Stimulated activated CD8-positive, alpha-beta memory T cell treated with anti-CD3 and anti-CD28 coated beads, Interleukin-7, amount 100 ng/mL, for 48 hours (primary cell): ENCODE results near the gene HOXB8.

Source experiments
- DNase-seq, 2 donors: peaks; one replicate each; pipeline ENCODE4 v3.0.0-alpha.2; 2020; ENCODE audit warnings: low read depth in 1 of 2; ENCODE audit errors: extremely low read depth in 1 of 2

HOXB8 gene

GRCh38 chr17:48615047-48615962, at the start of gene HOXB8:
Gene HOXB8, minus strand, starts transcription at chr17:48615292. Its CDS starts 588 bp downstream, at chr17:48614704.
- DNase-seq = no peak

DNA sequence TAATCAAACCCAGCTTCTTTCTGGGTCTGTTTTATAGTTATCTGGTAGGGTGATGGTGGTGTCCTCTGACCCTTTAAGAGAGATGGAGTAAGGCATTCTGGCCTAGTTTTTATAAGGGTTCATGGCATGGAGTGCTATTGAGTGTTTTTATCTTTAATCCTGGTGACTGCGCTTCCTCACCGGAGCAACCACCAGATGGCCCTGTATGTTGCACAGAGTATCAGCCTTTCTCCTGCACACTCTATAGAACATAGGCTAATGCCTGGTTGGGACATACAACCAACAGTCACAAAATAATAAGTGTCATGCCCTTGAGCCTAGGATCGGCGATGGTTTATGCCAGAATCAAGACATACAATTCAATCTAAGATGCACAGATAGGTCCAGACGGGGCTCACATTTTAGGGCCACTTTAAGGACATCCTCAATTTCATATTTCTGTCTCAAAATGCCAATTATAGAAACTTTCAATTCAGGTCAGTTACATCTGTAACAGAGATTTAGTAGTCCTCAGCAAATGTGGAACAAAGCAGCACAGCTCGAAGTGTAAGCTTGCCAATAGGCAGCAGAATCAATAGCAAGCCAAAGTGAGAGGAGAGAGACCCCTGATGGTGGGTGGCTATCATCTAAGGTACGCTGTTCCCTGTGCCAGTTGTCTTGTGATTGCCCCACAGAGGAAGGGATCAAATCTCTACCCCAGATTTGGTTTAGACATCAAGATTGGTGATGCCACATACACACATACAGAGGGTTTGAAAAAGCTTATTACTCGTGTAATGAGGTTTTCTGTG, 48.2 kb upstream of the HOXB8 start:
- no peak for DNase-seq

DNA sequence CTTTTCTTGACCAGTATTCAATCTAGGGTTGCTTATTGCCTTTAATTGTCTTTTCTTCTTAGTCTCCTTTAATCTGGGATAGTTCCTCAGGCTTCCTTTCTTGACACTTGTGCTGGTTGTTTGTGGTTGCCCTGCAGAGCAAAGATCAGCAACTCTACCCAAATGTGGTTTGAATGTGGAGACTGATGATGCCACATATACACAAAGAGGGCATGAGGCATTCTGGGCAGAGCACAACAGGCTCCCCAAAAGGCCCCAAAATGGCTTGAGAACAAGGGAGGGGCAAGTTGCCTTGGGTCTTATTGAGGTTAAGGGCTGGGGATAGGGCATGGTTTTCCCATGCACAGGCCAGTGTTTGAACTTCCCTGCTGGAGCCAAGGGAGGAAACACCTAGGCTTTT, 40.8 kb upstream of the HOXB8 start:
- DNase-seq = no peak

GRCh38 chr17:48649741-48650140, 34.6 kb upstream of the HOXB8 start:
- no peak for DNase-seq

DNA sequence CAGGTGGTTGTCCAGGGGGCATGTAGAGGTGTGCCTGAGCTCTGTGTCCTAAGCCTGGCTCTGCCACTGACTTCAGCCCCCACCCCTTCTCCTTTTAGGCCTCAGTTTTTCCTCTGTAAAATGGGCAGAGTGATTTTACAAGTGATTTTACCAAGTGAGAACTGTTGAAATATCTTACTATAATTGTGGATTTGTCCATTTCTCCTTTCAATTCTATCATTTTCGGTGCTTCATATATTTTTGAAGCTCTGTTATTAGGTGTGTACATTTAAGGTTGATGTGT, 32.8 kb upstream of the HOXB8 start:
- DNase-seq = no peak

GRCh38 chr17:48647103-48647962, 32.2 kb upstream of the HOXB8 start:
- no peak for DNase-seq

GRCh38 chr17:48646183-48647102, 31.4 kb upstream of the HOXB8 start:
- DNase-seq = no peak

DNA sequence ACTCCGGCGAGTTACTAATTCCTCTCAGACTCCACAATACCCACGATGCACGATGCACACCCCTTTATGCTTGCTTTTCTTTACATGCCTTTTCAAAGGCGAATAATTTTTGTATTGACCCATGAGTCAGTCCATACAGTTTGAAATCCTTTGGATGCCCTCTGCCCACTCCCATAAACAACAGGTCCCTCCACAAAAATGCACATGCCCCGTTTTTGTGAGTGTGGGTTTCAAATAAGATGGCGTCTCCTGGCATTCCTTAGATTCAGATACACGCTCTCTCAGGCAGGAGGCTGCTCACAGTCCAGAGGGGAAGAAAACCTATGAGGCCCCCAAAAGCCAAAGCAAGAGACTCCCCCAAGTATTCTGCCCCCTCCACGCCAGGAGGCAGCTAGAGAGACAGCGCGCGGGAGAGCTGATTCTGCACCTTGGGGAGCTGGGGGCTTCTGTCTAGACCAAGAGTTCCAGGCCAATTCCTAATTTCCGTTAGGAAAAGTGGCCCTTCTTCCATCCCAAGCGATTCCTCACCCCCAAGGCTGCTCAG, 30.6 kb upstream of the HOXB8 start:
- no peak for DNase-seq

DNA sequence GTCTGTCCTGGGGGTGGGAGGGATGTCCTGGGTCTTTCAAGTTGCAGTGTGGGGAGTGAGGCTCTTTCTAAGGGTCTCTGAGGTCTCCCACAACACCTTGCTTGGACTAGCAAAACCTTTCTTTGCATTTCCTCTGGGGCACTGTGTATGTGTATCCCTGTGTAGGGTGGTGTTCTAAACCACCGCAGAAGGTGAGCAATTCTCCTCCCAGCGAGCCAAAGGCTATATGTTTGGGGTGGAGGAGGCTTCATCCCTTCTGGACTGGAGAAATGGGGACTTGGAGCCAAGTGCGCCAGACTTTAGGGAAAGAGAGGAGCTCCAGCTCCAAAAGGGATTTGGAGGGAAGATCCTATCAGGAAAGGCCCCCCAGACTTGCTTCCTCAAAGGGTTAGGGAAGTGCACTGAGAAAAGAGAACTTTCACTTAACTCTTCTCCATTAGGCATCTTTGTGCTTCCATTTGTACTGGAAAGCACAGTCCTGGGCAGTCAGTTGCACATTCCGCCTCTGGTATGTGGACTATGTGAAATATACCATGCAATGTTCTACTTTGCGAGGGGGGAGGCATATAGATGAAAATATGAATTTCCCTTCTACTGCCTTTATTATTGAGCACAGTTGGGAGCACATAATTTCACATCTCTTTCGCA, 29.9 kb upstream of the HOXB8 start:
- DNase-seq = no peak

DNA sequence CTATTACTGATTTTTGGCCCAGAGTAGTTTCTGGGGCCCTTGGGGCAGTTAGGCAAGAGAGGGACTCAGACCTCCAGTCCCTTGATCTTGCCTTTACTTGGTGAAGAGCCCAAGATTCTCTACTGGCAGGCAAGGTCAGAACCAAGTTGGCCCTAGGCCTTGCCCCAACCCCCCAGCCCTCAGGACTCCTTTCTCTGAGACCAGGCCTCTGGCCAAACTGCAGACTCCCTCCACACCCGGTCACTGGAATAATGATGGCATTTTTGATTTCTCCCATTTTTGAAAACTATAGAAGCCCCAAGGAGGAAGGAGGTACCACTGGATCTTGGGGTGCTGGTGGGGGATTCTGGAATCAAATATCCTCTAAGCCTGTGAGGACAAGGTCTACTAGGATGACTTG, 29.1 kb upstream of the HOXB8 start:
- DNase-seq = no peak

DNA sequence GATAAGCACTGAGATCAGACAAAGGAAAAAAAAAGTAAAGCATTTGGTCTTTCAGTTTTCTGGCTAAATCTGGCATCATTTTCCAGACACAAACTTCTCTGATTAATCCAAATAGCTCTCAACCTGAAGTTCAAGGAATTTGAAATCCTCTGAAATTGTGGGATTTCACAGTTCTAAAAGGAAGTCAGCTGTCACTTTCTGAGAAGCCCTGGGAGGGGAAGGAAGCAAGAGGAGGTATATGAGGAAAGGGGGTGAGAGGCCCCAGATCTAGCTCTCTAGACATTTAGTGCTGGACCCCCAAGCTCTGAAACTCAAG, 28.6 kb upstream of the HOXB8 start:
- no peak for DNase-seq

DNA sequence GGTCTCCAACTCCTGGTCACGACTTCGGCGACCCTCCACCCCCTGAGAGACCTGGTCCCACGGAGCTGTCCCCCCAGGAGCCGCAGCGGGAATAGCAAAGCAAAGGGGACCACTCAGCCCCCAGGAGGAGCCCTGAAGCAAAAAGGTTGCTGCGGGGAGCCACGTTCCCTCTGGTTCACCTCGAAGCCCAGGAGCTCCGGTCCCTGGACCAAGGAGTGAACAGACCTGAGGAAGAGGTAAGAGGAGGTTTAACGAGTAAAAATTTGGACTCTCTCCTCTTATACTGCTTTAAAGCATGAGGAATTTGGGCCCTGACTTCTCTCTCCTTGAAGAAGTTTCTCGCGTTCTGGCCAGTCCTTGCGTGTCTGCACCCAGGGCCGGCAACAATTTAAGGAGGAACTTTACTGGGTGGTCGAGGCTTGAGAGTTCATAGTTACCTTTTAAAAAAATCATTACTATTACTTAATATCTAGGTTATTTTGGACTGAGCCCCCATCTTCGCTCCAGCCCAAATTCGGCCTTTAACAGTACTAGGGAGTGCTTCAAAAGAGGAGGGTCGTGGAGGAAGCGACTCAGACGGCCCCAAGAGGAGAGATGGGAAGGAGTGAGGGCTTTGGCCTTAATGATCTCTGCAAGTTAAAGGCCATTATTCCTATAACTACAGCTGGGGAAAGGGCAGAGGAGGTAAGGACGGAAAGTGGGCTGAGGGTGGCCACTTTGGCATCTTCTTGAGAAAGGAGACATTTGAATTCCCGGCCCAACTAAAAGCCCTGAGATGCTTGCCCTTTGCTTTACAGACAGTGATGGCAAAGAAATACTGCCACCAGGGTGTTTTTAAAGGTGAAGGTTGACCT, 28.0 kb upstream of the HOXB8 start:
- DNase-seq = no peak

DNA sequence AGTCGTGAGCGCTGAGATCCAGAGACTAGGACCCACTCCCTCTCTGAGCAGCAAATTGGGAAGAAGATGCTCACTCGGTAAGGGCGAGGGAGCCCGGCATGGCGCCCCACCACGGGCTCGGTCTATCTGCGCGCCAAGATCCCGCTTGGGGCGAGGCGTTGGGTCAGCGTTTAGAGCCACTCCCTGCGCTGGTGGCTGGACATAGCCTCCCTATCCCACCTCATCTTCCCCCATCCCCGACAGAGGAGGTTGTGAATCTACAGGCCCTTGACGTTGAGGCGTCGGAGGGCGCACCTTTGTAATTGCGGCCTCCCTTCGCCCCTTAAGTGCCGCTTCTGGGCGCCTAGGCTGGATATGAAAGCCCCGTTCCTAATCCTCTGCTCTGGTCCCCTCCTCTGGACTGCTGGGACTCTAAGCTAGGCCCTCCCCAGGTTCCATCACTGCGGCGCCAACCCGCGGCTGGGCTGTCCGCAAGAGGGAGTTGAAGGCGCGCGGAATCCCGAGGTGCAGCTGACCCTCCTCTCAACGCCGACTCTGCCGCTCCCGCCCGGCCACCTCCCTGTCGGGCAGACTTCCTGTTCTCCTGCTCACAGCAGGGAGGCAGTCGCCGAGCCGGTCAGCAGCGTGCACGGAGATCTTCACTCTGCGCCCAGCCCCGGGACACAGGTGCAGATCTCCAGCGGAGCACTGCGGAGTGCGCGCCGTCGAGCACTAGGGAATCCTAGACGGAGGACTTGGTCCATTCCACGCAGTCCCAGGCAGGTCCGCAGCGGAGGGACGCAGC, 27.2 kb upstream of the HOXB8 start:
- DNase-seq = no peak

- no peak for DNase-seq
These were observed 26.5 kb upstream of the HOXB8 start for GRCh38 chr17:48641541-48642058.

DNA sequence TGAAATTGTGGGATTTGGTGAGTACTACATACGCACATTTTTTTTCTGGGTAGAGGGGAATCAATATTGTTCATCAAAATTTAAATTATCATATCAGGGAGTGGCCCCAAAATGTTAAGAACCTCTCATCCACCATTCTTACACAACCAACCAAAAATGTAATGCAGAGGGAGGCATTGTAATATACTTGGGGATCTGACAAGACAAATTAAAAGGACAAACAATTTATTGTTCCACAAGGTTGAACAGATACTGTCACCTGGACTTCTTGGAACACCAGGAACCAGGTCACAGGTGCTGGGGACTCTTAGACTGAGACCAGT, 25.7 kb upstream of the HOXB8 start:
- DNase-seq = no peak

- no peak for DNase-seq
These were observed 25.1 kb upstream of the HOXB8 start for GRCh38 chr17:48639982-48640857.

GRCh38 chr17:48639136-48639535, 24.0 kb upstream of the HOXB8 start:
- DNase-seq = no peak
